Osteocyte (in vitro differentiated cells): ENCODE data around the gene TMEM156. TPM values are rescaled to one million over a fixed set of nuclear protein-coding genes. Genes with fewer than 3 reads are reported as not detected.
A peak's percentile ranks its signal among the peaks of the same experiment; 100 is the strongest.
"Not testable (repeated sequence)": the region's sequence is repeated elsewhere in the genome, so short reads cannot be mapped to it uniquely, and the experiment has no call there.

Experiments
- DNase-seq: peaks from one replicate; pipeline ENCODE4 v3.0.0; 2021; ENCODE audit warnings: mixed read lengths; ENCODE audit not compliant: unreplicated experiment; ENCODE audit errors: extremely low spot score
- H3K27ac Mint-ChIP-seq: one replicate; pipeline ENCODE4 v1.8.0; 2021; ENCODE audit warnings: mild to moderate bottlenecking, mixed read lengths; ENCODE audit not compliant: unreplicated experiment
- H3K27me3 Mint-ChIP-seq: one replicate; pipeline ENCODE4 v1.8.0; 2021; ENCODE audit warnings: mixed read lengths; ENCODE audit not compliant: unreplicated experiment
- H3K36me3 Mint-ChIP-seq: one replicate; pipeline ENCODE4 v1.8.0; 2021; ENCODE audit warnings: mixed read lengths; ENCODE audit not compliant: unreplicated experiment
- H3K4me1 Mint-ChIP-seq: one replicate; pipeline ENCODE4 v1.8.0; 2021; ENCODE audit warnings: mixed read lengths; ENCODE audit not compliant: unreplicated experiment
- H3K4me3 Mint-ChIP-seq: one replicate; pipeline ENCODE4 v1.8.0; 2021; ENCODE audit warnings: mild to moderate bottlenecking, moderate library complexity, mixed read lengths; ENCODE audit not compliant: unreplicated experiment
- H3K9me3 Mint-ChIP-seq: one replicate; pipeline ENCODE4 v1.8.0; 2021; ENCODE audit warnings: mixed read lengths; ENCODE audit not compliant: unreplicated experiment
- total RNA-seq: library from RNA; stranded (reverse); gene quantifications from 2 replicates; pipeline ENCODE4 v1.2.1, GENCODE V29; 2021
- TF ChIP-seq, protein P1 (sequence below): fragments of 200-600 bp; sonication (generic); IDR thresholded peaks from 2 replicates; pipeline ENCODE4 v1.5.0; 2021; ENCODE audit warnings: antibody characterized with exemption, mild to moderate bottlenecking, moderate library complexity

Gene TMEM156
- total RNA-seq, 1 donor from 2014 or later = not detected

DNA sequence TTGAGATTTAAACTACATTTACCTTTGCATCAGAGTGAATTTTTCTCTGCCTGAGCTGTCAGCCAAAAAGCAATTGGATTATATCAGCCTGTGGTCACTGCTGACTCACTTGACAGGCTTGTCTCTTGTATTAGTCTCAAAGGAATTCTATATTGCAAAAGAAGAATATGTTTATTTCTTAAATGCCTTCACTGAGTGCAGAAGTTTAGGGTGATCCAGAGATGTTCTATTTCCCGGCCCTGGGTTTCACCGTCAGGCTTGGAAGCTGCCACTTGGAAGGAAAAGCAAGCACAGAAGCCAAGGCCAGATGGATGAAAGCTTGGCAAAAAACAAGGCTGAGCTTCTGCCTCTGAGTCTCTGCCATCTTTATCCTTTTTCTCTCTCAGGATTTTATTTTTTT, 83.7 kb downstream of the TMEM156 start:
- peaks cover 21% of the 10 kb centered on the region for H3K36me3 Mint-ChIP-seq
- no peak overlapping the region for H3K4me3 Mint-ChIP-seq
- H3K4me1 Mint-ChIP-seq = peaks cover 39% of the 10 kb centered on the region
- H3K27me3 Mint-ChIP-seq = no peaks in the 10 kb centered on the region
- H3K27ac Mint-ChIP-seq = peak overlapping the region; percentile 89
- H3K9me3 Mint-ChIP-seq = no peaks in the 10 kb centered on the region
- no peak for DNase-seq
- TF ChIP-seq, protein P1, sequence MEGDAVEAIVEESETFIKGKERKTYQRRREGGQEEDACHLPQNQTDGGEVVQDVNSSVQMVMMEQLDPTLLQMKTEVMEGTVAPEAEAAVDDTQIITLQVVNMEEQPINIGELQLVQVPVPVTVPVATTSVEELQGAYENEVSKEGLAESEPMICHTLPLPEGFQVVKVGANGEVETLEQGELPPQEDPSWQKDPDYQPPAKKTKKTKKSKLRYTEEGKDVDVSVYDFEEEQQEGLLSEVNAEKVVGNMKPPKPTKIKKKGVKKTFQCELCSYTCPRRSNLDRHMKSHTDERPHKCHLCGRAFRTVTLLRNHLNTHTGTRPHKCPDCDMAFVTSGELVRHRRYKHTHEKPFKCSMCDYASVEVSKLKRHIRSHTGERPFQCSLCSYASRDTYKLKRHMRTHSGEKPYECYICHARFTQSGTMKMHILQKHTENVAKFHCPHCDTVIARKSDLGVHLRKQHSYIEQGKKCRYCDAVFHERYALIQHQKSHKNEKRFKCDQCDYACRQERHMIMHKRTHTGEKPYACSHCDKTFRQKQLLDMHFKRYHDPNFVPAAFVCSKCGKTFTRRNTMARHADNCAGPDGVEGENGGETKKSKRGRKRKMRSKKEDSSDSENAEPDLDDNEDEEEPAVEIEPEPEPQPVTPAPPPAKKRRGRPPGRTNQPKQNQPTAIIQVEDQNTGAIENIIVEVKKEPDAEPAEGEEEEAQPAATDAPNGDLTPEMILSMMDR = no peak

GRCh38 chr4:38946919-38947318, 85.3 kb downstream of the TMEM156 start:
- Mint-ChIP-seq H3K9me3 (no peaks in the 10 kb centered on the region), H3K36me3 (peaks cover 32% of the 10 kb centered on the region), H3K27ac (peak overlapping the region; percentile 63), H3K4me1 (peaks cover 48% of the 10 kb centered on the region), H3K4me3 (no peak overlapping the region), H3K27me3 (no peaks in the 10 kb centered on the region)
- DNase-seq = no peak
- TF ChIP-seq, protein P1 = no peak

- peaks cover 48% of the 10 kb centered on the region for H3K36me3 Mint-ChIP-seq
- H3K27me3 Mint-ChIP-seq = no peaks in the 10 kb centered on the region
- H3K27ac Mint-ChIP-seq = no peak overlapping the region
- no peaks in the 10 kb centered on the region for H3K9me3 Mint-ChIP-seq
- no peak for DNase-seq
- TF ChIP-seq, protein P1 = no peak
- no peak overlapping the region for H3K4me3 Mint-ChIP-seq
- H3K4me1 Mint-ChIP-seq = peaks cover 37% of the 10 kb centered on the region
Observed at GRCh38 chr4:38944440-38944839, 87.8 kb downstream of the TMEM156 start.

- no peak for DNase-seq
- TF ChIP-seq, protein P1 = no peak
Observed at GRCh38 chr4:38943343-38943742, 88.9 kb downstream of the TMEM156 start.

DNA sequence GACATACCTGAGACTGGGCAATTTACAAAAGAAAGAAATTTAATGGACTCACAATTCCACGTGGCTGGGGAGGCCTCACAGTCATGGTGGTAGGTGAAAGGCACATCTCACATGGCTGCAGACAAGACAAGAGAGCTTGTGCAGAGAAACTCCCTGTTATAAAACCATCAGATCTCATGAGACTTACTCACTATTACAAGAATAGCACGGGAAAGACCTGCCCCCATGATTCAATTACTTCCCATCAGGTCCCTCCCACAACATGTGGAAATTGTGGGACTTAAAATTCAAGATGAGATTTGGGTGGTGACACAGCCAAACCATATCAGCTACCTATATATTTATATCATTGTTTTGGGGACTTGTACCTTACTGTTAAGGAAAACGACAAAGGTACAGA, 90.3 kb downstream of the TMEM156 start:
- Mint-ChIP-seq H3K27ac (peak overlapping the region; percentile 18), H3K36me3 (peaks cover 61% of the 10 kb centered on the region), H3K4me1 (peaks cover 16% of the 10 kb centered on the region)
- not testable (repeated sequence) for H3K4me3 Mint-ChIP-seq, H3K9me3 Mint-ChIP-seq, H3K27me3 Mint-ChIP-seq, DNase-seq

More at GRCh38 chr4:38943343-38943742, 88.9 kb downstream of the TMEM156 start:
- H3K4me1 Mint-ChIP-seq = peaks cover 26% of the 10 kb centered on the region
- no peaks in the 10 kb centered on the region for H3K9me3 Mint-ChIP-seq
- no peaks in the 10 kb centered on the region for H3K27me3 Mint-ChIP-seq
- H3K36me3 Mint-ChIP-seq = peaks cover 50% of the 10 kb centered on the region
- no peak overlapping the region for H3K27ac Mint-ChIP-seq
- no peak overlapping the region for H3K4me3 Mint-ChIP-seq

GRCh38 chr4:38940476-38940875, 91.7 kb downstream of the TMEM156 start:
- H3K4me3 Mint-ChIP-seq = no peak overlapping the region
- no peak overlapping the region for H3K27ac Mint-ChIP-seq
- H3K27me3 Mint-ChIP-seq = no peaks in the 10 kb centered on the region
- TF ChIP-seq, protein P1 = no peak
- peaks cover 14% of the 10 kb centered on the region for H3K4me1 Mint-ChIP-seq
- DNase-seq = no peak
- H3K36me3 Mint-ChIP-seq = peaks cover 70% of the 10 kb centered on the region
- H3K9me3 Mint-ChIP-seq = no peaks in the 10 kb centered on the region
